ENCODE data around the gene WDR83.

- TF ChIP-seq CTCF (IDR thresholded peaks at IDR 0.05), result no peak
- no peak for TF ChIP-seq POLR2A (IDR thresholded peaks at IDR 0.05)
Measured at GRCh38 chr19:12656899-12657571, 9.6 kb upstream of the WDR83 start.

Data from lower leg skin (tissue), 3 donors.